ENCODE measurements around the gene ITM2B. TPM values are rescaled to one million over a fixed set of nuclear protein-coding genes. Genes with fewer than 3 reads are reported as not detected.
A peak's percentile ranks its signal among the peaks of the same experiment; 100 is the strongest.

ITM2B gene
- total RNA-seq, 2 donors from 2014 or later = 233 to 254 TPM

GRCh38 chr13:48281556-48281955, 48.5 kb downstream of the ITM2B start:
- no peaks in the 10 kb centered on the region for H3K27me3 ChIP-seq
- H3K27ac ChIP-seq = no peak overlapping the region
- no peaks in the 10 kb centered on the region for H3K36me3 ChIP-seq (replicated peaks in 1 of 2; ENCODE audit: insufficient read depth in 1 of 2, low read depth in 2 of 2)
- no peak for DNase-seq
- 52 to 57% methylated on average over 1 of the region's 1 CpG for WGBS, 2 donors
- no peak for ATAC-seq
- intact Hi-C loops (cut with DNase I) = no loop called here
- no peak overlapping the region for H3K4me3 ChIP-seq
- H3K4me1 ChIP-seq = no peaks in the 10 kb centered on the region
- no peaks in the 10 kb centered on the region for H3K9me3 ChIP-seq
- TF ChIP-seq CTCF (IDR thresholded peaks at IDR 0.05) (no peak), POLR2A (IDR thresholded peaks at IDR 0.05) (no peak)

DNA sequence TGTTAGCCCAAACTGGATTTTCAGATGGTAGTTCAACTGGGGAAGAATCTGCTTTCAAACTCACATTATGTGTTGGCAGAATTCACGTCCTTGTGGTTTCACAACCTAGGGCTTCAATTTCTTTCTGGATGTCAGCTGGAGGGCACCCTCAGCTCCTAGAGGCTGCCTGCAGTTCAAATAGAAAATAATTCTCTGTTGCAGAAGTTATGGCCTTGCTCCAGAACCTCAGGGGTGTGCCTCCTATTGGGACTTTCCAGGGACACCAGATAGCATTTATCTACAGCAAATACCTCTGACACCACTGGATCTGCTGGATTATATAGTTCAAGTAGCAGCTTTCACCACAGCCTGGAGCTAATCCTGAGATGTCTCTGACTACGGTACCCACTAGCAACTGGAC, 58.7 kb downstream of the ITM2B start:
- DNase-seq (peak in 1 of 4 donors; percentile 19), ATAC-seq (peak; percentile 35)
- no peak overlapping the region for H3K4me3 ChIP-seq
- H3K27me3 ChIP-seq = no peaks in the 10 kb centered on the region
- H3K27ac ChIP-seq = no peak overlapping the region
- 17 to 19% methylated on average over 2 of the region's 2 CpGs for WGBS, 2 donors
- intact Hi-C loops (cut with DNase I) = no loop called here
- H3K9me3 ChIP-seq = no peaks in the 10 kb centered on the region
- peaks cover 8% of the 10 kb centered on the region for H3K4me1 ChIP-seq
- no peaks in the 10 kb centered on the region for H3K36me3 ChIP-seq (replicated peaks in 1 of 2; ENCODE audit: insufficient read depth in 1 of 2, low read depth in 2 of 2)
- TF ChIP-seq CTCF (IDR thresholded peaks at IDR 0.05) (no peak), POLR2A (IDR thresholded peaks at IDR 0.05) (no peak)

DNA sequence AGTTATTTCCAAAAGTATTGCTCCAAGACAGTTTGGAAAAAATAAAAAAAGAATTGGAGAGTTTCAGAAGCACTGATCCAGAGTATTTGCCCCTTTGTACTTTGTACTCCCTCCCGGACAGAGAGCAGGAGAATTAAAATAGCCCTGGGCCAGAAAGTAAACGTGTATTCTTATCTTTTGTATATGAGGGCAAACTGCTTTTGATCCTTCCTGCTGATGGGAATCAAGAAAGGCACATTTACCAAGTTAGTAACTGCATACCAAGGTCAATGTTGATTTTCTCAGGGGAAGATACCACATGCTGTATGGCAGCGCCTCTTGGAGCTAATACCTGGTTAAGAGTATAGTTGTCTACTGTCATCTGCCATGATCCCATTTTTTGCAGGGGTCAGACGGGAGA, 59.6 kb downstream of the ITM2B start:
- TF ChIP-seq CTCF (IDR thresholded peaks at IDR 0.05) (no peak), POLR2A (IDR thresholded peaks at IDR 0.05) (no peak)
- no peak for ATAC-seq
- no peaks in the 10 kb centered on the region for H3K27me3 ChIP-seq
- peaks cover 8% of the 10 kb centered on the region for H3K4me1 ChIP-seq
- H3K36me3 ChIP-seq (replicated peaks in 1 of 2; ENCODE audit: insufficient read depth in 1 of 2, low read depth in 2 of 2) = no peaks in the 10 kb centered on the region
- H3K9me3 ChIP-seq = no peaks in the 10 kb centered on the region
- intact Hi-C loops (cut with DNase I) = no loop called here
- no peak overlapping the region for H3K27ac ChIP-seq
- DNase-seq = no peak
- 46 to 50% methylated on average over 4 of the region's 4 CpGs for WGBS, 2 donors
- no peak overlapping the region for H3K4me3 ChIP-seq

GRCh38 chr13:48294653-48295052, 61.6 kb downstream of the ITM2B start:
- DNase-seq (no peak), ATAC-seq (no peak)
- Histone ChIP-seq H3K4me3 (no peak overlapping the region), H3K9me3 (no peaks in the 10 kb centered on the region), H3K27me3 (no peaks in the 10 kb centered on the region), H3K36me3 (replicated peaks in 1 of 2; ENCODE audit: insufficient read depth in 1 of 2, low read depth in 2 of 2) (no peaks in the 10 kb centered on the region), H3K27ac (no peak overlapping the region), H3K4me1 (peaks cover 8% of the 10 kb centered on the region)
- intact Hi-C loops (cut with DNase I) = no loop called here
- WGBS, 2 donors = 85 to 91% methylated on average over 2 of the region's 2 CpGs
- no peak for TF ChIP-seq CTCF (IDR thresholded peaks at IDR 0.05)
- no peak for TF ChIP-seq POLR2A (IDR thresholded peaks at IDR 0.05)

GRCh38 chr13:48295271-48295670, 62.3 kb downstream of the ITM2B start:
- ATAC-seq (no peak), DNase-seq (no peak)
- Histone ChIP-seq H3K4me3 (no peak overlapping the region), H3K4me1 (peaks cover 8% of the 10 kb centered on the region), H3K27ac (no peak overlapping the region), H3K27me3 (no peaks in the 10 kb centered on the region), H3K9me3 (no peaks in the 10 kb centered on the region), H3K36me3 (replicated peaks in 1 of 2; ENCODE audit: insufficient read depth in 1 of 2, low read depth in 2 of 2) (no peaks in the 10 kb centered on the region)
- WGBS, 2 donors = 86 to 95% methylated on average over 1 of the region's 1 CpG
- intact Hi-C loops (cut with DNase I) = no loop called here
- TF ChIP-seq CTCF (IDR thresholded peaks at IDR 0.05) (no peak), POLR2A (IDR thresholded peaks at IDR 0.05) (no peak)
